NCI-H2196 treated with DMSO at 0.1 percent for 48 hours (cell line): ENCODE measurements around the gene MVD.

Source experiments
- DNase-seq: peaks from one replicate; lab custom pipeline; 2025; ENCODE audit not compliant: unreplicated experiment; lab: John Stamatoyannopoulos, UW

MVD gene

DNA sequence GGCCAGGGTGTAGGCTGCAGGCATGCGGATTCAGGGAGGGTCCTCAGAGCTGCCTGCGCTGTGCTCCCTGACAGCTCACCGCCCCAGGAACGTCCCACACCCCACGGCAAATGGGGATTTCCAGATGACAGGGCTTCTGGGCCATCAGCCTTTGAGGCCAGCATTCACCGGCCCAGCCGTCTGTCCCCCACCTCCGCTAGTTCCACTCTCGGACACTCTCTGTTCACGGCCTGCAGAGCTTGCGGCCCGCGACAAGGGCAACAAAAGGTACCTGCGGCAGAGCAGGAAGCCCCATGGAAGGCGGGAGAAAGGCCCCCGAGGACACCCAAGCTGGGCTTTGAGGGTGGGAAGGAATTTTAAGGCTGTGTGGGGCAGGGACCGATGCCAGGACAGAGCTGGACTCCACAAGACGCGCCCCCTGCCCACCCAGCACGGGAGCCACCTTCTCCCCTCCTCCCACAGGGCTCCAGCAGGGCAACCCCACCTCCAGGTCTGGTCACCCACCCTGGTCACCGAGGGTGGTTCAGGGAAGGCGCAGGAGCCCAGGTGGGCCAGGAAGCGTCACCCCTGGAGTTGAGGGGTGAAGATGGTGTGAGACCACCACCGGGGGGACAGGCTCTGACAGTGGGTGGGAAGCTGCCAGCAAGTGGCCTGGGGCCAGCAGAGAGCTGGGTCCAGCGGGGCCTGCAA is 6.5 kb downstream of the MVD start:
- no peak for DNase-seq

DNA sequence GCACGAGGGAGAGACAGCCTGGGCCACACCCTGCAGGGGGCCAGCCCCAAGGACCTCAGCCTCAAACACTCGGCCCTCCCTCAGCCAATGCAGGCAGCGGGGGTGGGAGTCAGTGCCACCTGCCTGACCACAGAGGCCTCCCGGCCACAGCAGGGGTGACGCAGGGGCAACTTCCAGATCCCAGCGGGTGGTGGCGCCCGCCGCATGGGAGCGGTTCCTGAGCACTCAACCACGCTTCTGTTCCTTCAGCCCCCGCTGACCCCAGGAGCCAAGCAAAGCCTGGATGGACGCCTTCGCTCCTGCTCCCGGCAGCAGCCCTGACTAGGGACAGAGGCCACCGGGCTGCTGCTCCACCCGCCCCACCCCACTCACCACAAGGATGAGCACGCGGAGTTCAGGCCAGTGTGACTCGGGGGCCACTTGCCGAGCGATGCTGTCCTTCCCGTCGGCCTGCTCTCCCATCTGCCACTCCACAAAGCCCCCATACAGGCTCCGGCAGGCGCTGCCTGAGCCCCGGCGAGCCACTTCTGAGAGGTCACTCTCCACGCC is 7.1 kb downstream of the MVD start:
- DNase-seq: no peak

DNA sequence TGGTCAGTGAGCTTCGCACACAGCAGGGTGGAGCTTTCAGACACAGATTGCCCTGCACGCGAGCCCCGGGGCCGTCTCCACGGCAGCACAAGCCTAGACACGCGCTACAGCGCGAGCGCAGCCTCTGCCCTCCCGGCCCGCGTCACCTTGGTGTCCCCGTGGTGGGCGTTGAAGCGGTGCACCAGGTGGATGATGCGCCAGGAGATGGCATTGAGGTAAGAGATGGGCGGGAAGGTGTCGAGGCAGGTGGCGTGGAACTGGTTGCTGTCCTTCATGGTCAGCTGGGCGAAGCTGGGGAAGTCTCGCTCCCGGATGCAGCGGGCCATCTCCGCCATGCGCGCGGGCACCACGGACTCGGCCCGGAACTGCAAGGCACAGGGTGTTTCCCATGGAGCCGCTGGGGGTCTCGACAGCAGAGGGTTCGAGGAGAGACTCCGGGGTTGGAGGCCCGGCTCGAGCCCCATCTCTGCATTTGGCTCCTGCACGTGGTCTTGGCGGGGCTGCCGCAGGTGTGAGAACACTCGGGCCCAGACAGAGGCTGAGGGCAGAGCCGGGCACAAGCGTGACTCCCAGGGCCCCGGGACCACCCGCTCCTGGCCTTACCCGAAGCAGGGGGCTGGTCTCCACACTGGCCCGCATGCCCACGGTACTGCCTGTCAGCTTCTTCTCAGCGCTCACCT is 7.7 kb downstream of the MVD start:
- no peak for DNase-seq

DNA sequence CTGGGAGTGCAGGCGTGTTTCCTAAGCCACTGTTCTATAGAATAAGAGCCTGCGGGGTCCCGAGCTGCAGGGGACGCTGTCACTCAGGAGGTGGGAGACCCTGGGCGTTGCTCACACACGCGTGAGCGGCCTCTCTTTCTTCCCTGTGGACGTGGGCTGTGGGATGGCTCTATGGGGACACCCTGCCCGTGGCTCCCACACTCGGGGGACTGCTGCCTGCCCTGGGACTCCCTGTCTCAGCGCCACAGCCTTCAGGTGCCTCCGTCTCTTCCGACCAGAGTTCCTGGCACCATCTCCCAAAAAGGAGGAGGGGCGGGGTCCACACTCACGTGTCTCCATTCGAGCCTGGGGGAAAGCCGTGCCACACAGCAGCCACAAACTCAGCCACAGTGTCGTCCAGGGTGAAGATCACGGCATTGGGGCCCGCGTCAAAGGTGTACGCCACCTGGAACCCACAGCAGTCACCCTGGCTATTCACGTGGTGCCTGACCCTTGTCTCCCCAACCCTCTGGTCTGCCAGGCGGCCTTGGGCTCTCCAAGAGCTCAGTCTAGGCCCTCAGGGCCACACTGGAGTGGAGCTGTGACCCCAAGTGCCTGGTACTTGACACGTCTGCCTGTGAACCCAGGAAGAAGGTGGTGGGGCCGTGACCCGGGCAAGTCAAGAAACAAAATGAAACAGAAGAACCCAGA is 8.4 kb downstream of the MVD start:
- no peak for DNase-seq

DNA sequence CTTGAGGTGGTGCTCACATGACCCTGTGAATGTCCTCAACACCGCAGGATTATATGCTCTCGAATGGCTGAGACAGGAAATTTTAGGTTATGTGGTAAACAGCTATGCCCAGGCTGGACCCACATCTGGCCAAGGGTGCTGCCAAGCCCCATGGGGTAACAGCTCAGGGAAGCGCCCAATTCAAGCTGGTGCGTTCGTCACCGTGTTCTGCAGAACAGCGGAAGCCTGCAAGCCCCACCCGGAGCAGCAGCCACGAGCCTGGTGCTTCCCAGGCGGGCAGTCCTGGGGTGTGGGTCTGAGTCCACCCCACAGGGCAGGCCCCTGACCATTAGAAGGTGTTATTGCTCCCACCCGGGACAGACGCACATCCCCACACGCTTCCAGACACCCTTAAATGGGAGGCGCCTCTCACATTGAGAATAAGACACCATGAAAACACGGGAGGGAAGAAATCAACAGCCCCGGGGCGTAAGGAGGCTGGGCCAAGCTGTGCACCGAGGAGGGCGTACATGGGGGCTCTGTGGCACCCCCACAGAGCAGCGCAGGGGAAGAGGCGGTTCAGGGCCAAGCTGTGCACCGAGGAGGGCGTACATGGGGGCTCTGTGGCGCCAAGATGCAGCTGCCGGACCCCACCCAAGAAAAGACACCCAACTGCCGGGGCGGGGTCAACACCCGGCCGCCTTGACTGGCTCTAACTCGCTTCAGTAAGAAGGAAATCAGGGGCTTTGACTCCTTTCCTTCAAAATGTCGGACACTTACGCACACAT is 9.1 kb downstream of the MVD start:
- no peak for DNase-seq

DNA sequence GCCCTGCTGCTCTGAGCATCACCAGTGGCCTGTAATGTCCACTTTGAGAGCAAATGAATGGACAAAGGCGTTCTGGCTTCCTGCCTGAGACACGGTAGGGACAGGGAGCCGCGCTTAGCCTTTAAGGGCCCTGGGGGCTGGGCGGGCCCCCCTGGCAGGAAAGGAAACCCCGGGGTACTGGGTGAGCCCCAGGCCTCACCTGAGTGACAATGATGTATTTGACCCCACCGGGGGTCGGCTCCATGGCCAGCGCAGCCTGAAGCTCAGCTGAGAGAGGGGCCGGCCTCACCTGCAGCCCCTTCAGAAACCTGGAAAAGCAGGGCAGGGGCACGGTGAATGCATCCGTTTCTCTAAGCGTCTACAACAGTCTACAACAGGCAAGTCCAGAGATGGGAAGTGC is 9.8 kb downstream of the MVD start:
- DNase-seq: no peak

DNA sequence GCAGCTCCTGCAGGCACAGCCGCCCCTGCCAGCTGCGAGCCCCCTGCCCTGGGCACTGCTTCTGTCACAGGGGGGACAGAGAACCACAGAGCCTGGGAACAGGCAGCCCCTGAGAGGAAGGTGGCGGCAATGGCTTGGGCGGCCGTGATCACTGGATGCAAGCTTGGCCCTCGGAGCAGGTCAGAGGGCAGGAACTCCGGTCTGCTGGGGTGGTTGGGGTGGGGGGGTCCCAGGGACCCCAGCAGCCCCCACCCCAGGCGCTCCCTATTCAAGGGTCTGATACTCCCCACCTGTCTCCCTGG is 10.2 kb downstream of the MVD start:
- DNase-seq: no peak

DNA sequence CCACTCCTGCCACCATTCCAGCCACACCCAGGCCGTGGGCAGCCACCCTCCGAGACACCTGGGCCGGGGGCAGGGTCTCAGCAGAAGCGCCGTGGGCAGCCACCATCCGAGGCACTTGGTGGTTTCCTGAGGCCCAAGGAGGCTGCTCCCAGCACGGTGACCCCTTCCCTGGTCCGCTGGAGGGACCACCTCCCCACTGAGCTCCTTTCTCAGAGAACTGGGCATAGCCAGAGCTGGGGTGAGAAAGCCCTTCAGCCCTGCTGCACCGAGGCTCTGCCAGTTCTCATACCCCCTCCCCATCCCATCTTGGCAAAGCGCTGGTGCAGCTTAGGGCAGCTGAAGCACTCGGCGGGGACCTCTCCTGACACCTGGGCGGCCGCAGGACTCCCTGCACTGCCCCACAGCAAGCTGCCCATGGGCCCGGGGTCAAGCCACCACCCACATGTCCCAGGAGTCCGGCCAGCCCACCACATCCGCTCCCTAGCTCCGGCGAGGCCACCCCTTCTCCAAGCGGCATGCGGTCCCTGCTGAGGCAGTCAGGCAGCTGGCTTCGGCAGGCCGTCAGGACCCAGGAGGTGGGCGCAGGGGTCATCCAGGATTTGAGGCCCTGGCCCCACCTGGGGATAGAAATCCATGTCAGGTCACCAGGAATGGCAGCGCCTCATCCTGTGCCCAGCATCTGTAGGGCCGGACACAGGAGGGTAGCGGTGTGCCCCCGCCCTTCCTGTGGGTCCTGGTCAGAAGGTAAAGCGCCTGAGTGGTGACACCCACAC is 10.7 kb downstream of the MVD start:
- DNase-seq: no peak

DNA sequence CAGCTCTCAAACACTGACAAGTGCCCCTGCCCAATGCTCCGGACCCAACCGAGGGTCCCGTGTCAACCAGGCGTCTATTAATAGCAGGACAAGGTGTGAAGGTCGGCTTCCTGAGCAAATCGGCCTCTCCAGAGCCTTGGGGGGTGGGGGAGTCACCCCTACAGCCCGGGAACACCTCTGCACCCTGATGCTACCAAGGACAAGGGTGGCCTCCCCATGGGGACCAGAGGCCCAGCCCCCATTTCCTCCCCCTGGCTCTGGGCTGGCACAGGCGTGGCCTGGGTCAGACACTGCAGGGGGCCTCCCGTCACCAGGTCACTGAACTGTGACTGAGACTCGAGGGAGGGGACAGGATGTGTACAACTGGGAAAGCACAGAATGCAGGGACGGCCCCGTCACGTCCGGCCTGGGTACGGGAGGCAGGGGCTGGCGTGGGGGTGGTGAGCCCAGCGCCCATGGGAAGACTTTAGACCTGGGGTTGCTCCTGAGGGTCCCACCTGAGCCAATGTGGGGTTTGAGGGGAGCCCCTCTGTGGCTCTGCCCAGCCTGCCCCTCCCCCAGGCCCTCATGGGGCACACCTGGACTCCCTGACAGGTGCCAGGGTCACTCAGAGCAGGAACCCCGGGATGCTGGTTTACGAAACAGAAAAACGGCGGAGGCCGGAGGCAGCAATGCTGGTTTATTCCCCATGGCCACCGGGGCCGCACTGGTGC is 11.5 kb downstream of the MVD start:
- DNase-seq: no peak

DNA sequence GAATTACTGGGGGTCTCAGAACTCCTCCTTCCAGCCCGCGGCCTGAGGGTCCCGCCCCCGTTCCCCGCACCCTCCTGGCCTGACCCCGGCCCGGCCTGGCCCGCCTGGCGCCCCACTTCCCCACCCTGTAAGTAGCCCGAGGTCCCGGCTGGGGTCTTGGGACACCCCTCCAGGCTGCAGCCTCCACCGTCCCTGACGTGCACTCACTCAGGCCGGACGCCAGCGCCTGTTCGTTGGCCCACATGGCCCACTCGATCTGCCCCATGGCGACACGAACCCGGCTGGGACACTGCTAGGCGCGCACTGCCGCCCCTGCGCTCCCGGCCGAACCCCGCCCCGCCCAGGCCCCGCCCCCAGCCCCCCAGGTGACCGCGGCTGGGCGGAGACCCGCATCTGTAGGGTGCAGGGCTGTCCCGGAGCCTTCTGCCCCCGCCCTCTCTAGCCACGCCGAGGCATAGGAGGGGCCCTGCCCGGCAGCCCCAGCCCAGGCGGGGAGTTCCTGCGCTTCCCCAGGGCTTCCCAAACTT is 12.1 kb downstream of the MVD start, which contains the start of gene CYBA:
CYBA (minus strand) TSS at position 305 of the 527 bp plus-strand sequence; CDS start at position 265, 40 bp downstream.
- no peak for DNase-seq

DNA sequence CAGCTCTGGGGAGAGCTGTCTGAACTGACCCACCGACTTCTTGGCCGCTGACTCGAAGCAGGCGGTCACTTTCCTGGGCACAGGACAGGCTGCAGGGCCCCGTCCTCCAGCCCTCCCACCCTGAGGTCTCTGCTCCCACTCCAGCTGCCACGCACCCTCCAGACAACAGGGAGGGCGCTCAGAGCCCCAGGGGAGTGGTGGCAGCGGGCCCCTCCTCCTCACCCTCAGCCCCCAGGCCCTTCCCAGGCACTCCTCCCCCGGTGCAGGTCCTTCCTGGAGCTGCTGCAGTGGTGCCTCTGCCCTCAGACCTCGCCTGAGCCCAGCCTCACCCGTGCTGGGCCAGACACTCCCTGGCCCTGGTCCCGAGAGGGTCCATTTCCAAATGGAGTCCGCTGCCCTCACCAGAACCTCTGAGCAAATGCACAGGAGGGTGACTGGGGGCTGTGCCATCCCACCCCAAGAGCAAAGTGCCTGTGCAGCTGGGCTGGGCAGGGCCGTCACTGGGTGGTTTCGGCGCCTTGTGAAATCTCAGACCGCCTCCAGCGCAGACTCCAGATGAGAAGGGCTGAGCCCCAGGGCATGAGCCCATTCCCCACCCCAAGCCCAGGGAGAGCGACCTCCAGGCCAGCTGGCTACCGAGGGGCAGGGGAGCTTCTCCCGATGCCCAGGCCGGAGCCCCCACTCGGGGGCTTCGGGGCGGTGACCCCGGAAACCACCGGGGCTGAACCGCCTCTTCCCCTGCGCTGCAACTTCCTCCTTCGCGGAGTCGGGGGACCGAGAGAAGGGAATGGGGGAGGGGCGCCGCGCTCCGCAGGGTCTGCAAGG is 12.8 kb downstream of the MVD start:
- no peak for DNase-seq

DNA sequence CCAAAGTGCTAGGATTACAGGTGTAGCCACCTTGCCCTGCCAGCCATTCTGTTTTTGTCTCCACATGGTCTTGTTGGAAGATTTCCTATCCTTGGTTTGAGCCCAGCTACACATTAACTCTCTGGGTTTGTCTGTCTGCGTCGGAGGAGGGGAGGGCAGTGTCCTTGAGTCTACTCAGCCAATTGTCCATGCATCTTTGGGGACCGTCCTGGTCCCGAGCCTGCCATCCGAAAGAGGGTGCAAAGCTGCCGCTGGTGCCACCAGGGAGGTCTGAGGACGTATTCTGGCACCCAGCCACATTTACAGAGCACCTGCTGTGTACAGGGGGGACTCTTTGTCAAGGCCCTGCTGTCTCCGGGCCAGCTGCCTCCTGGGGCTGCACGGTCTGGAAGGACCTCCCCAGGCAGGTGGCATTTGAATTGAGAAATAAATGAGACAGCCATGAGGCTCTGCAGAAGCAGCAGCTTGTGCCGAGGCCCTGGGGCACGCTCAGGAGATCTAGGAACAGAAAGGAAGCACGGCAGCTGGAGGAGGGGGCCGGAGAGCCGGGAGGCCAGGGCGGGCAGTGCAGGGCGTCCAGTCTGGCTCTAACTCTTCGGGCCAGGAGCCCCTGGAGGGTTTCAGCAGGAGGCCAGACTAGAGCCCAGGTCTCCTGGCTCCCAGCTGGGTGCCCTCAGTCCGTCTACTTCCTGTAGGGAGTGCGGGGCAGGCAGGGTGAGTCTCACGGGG is 13.5 kb downstream of the MVD start:
- DNase-seq: no peak

DNA sequence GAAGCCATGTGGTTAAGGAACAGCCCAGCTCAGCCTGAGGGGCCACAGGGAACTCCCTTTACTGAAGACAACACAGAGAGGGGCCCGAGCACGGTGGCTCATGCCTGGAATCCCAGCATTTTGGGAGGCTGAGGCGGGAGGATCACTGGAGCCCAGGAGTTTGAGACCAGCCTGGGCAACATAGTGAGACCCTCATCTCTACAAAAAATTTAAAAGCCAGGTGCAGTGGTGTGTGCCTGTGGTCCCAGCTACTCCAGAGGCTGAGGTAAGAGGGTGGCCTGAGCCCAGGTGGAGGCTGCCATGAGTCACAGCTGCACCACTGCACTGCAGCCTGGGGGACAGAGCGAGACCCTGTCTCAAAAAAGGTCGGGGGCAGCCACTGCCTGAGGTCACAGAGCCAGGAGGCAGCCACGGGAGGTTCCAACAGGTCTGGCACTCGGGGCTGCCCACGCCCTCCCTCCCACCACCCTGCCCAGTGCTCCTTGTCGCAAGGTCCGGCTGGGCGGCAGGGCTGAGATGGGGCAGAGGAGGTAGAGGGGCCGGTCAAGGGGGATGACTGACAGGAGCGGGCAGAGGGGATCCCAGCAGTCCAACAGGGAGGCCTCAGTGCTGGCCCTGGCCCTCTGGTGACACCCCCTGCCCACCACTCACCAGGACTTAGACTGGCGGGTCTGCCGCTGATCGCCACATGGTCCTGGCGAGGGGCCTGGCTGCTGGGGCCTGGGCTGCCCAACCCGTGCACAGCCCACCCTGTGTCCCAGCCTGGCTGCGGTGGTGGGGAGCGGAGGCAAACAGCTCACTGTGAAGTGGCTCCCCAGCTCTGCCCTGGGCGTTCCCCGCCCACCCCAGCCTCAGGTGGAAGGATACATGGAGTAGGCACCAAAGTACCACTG is 15.5 kb downstream of the MVD start:
- DNase-seq: no peak

DNA sequence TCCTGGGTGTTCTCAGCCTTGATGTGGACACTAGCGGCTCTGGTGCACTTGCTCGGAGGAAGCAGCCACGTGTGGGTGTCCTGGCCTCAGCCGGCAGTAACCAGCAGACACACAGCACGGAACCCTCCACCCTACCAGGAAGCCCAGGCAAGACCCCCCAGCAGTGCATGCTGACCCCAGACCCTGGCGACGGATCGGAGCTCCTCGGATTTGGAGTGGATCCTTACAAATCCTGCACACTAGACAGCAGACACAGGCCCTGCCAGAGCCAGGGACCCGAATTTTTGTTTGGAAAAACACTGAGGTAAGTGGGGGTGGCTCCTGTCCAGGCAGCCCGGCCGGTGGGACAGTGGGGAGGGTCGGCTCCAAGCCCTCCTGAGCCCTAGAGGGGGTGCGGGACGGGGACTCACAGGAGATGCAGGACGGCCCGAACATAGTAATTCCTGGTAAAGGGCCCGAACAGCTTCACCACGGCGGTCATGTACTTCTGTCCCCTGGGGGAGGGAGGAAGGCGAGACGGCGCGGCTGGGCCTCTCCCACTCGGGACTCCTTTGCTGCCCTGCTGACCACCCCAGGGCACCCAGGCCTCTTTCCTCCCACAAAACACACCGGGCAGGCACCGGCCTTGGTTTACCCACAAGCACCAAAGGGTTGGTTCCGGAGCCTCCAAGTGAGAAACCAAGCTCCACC is 16.4 kb downstream of the MVD start:
- DNase-seq: no peak

DNA sequence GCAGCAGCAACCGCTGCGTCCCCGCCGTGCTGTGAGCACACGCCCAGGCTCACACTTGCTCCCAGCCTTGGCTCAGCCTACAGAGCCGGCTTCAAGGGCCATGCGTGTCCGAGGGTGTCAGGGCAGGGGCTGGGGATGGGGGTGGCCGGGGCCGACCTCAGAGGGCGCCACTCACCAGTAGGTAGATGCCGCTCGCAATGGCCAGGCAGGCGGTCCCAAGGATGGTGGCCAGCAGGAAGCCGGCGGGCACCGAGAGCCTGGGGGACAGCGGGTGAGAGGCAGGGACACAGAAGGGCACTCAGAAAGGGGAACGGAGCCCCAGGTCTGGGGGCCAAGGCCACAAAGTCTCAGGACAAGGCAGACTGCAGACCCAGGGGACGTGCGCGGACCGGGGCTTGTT is 16.9 kb downstream of the MVD start:
- no peak for DNase-seq

DNA sequence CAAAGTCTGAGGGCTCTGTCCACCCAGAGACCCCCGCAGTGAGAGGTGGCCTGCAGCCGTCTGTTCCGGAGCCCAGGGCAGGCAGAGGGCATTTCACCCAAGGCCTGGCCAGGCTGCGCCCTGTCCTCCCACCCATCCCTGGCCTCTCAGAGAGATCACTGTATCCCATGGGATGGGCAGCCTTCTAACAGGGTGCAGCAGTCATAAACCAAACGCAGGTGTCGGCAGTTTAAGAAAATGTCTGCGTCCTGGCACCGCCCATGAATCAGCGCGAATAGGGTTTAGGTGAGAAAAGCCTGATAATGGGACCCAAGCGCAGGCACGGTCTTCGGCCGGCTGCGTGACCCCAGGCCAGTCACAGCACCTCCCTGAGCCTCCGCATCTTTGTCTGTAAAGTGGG is 17.4 kb downstream of the MVD start:
- DNase-seq: no peak

DNA sequence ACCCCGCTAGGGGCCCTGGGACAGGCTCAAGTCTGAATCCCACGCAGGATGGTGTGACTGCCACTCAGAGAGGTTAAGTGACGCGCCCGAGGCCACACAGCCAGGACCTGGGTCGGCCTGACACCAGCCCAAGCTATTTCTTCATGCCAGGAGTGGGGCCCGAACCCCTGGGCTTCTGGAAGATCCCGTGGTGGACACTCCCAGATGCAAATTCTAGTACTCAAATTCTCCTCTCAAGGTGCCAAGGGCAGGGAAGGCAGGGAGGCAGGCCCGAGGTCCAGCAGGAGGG is 19.3 kb downstream of the MVD start:
- no peak for DNase-seq
